Neural progenitor cell (in vitro differentiated cells): ENCODE data around the gene CLTCL1.

Experiments
- CTCF ChIP-seq: fragments of 200-600 bp; sonication (generic); IDR thresholded peaks from 2 replicates; pipeline ENCODE4 v1.5.1; 2017; ENCODE audit warnings: antibody characterized with exemption, mild to moderate bottlenecking
- EZH2 ChIP-seq: fragments of 200-600 bp; sonication (generic); IDR thresholded peaks from 2 replicates; pipeline ENCODE4 v1.6.1; 2017; ENCODE audit warnings: antibody characterized with exemption, mild to moderate bottlenecking, moderate library complexity
- EZH2phosphoT487 ChIP-seq: fragments of 200-600 bp; sonication (generic); IDR thresholded peaks from 2 replicates; pipeline ENCODE4 v1.6.1; 2017; ENCODE audit warnings: antibody characterized with exemption

GRCh38 chr22:19139001-19139356, 152.5 kb downstream of the CLTCL1 start:
- TF ChIP-seq CTCF (no peak), EZH2 (no peak), EZH2phosphoT487 (no peak)
